ENCODE results near the gene RAPGEF3. TPM values are rescaled to one million over a fixed set of nuclear protein-coding genes. Genes with fewer than 3 reads are reported as not detected.

RAPGEF3 gene
- polyA plus RNA-seq, 3 donors, result 0.08 to 2.5 (median 0.60) TPM

DNA sequence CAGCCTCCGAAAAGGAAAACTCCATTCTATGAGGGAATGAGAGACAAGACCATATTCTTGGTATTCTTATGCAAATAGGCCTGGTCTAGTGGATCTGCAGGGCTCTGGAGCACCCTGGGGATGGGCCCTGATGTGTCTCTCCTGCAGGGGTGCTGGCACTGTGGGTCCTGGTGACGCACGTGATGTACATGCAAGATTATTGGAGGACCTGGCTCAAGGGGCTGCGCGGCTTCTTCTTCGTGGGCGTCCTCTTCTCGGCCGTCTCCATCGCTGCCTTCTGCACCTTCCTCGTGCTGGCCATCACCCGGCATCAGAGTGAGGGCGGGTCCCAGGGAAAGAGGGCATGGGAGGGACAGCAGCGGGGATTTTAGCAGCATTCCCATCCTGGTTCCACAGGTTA, 20.2 kb upstream of the RAPGEF3 start:
- H3K27me3 Mint-ChIP-seq (ENCODE audit: low read depth in 3 of 3), result peaks cover 0 to 2% (median 2%) of the 10 kb centered on the region in 3 donors
- Histone ChIP-seq H2AFZ (ENCODE audit: insufficient read depth, low read depth, low read length, poor library complexity, severe bottlenecking) (no peak overlapping the region), H3K36me3 (replicated peaks in 1 of 2; ENCODE audit: control insufficient read depth in 1 of 2, insufficient read depth in 2 of 2, low read length in 2 of 2) (peaks cover 21 to 32% of the 10 kb centered on the region in 2 donors), H3K4me2 (replicated peaks; ENCODE audit: extremely low read depth, low read length, poor library complexity, severe bottlenecking) (no peak overlapping the region), H3K4me1 (ENCODE audit: control insufficient read depth in 1 of 2, insufficient read depth in 2 of 2, low read length in 2 of 2) (peaks cover 46% of the 10 kb centered on the region in 2 donors), H3K27ac (ENCODE audit: low read depth in 1 of 2, low read length in 2 of 2) (no peak overlapping the region), H3K9ac (ENCODE audit: insufficient read depth, low read length, poor library complexity, severe bottlenecking) (no peak overlapping the region), H3K4me3 (replicated peaks in 1 of 3; ENCODE audit: low read depth in 2 of 3, low read length in 3 of 3) (no peak overlapping the region), H3K9me3 (replicated peaks in 1 of 2; ENCODE audit: control insufficient read depth in 1 of 2, insufficient read depth in 1 of 2, low read length in 2 of 2) (no peaks in the 10 kb centered on the region), H3K79me2 (ENCODE audit: insufficient read depth, low read length) (peaks cover 6% of the 10 kb centered on the region), H3K27me3 (ENCODE audit: control insufficient read depth in 2 of 2, insufficient read depth in 2 of 2, low read length in 2 of 2) (no peaks in the 10 kb centered on the region), H4K20me1 (ENCODE audit: insufficient read depth, low read length) (peaks cover 86% of the 10 kb centered on the region)
- peaks cover 45% of the 10 kb centered on the region for H3K4me1 Mint-ChIP-seq
- peaks cover 0 to 7% (median 0%) of the 10 kb centered on the region in 7 donors for H3K9me3 Mint-ChIP-seq
- H3K36me3 Mint-ChIP-seq, result peaks cover 26 to 31% of the 10 kb centered on the region in 2 donors
- intact Hi-C loops (cut with micrococcal nuclease), result loop anchor here (2.0 to 5.0 kb wide), 5 partner anchors 20 to 127 kb away; partner anchors contain the start of gene RAPGEF3 (in 1 of the 2)
- no peak overlapping the region for H3K4me3 Mint-ChIP-seq
- TF ChIP-seq, protein P1, sequence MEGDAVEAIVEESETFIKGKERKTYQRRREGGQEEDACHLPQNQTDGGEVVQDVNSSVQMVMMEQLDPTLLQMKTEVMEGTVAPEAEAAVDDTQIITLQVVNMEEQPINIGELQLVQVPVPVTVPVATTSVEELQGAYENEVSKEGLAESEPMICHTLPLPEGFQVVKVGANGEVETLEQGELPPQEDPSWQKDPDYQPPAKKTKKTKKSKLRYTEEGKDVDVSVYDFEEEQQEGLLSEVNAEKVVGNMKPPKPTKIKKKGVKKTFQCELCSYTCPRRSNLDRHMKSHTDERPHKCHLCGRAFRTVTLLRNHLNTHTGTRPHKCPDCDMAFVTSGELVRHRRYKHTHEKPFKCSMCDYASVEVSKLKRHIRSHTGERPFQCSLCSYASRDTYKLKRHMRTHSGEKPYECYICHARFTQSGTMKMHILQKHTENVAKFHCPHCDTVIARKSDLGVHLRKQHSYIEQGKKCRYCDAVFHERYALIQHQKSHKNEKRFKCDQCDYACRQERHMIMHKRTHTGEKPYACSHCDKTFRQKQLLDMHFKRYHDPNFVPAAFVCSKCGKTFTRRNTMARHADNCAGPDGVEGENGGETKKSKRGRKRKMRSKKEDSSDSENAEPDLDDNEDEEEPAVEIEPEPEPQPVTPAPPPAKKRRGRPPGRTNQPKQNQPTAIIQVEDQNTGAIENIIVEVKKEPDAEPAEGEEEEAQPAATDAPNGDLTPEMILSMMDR (IDR thresholded peaks at IDR 0.05), result no peak
- 74% methylated on average over 11 of the region's 14 CpGs for WGBS (ENCODE audit: insufficient coverage)
- DNase-seq, result no peak
- H3K27ac Mint-ChIP-seq, result peak overlapping the region in 1 of 7 donors; percentile 68

DNA sequence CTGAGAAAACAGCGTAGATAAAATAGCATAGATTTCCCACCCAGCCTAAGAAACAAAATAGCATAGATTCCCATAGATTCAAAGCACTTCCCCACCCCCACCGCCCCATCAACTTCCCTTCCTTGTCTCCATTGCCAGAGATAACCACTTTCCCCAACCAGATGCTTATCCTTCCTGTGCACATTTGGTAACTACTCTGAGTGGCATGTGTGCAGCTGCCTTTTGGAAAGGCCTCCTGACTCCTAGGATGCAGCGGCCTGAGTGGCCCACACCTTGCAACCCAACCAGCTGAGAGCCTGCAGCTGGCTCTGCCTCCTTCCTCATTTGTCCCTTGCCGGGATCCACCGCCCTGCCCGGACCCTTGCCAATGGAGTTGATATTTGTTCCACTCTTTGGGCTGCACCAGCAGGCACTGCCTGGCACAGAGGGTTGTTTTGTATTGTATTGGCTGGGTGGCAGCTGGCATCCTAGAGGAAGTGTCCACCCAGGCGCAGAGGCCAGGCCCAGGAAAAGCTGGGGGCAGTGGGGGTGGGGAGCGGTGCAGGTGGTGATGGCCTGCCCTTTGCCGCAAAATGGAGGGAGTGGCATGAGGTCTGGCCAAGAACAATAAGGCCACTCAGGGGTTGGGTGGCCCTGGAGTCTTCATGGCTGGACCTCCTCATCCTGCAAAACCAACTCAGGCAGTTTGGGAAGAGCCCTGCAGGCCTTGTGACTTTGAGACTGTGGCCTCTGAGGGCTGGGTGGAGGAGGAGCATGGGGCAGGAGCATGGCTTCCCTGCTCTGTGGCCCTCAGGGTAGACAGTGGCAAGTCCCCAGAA, 19.3 kb upstream of the RAPGEF3 start:
- H3K27ac ChIP-seq (ENCODE audit: low read depth in 1 of 2, low read length in 2 of 2), result no peak overlapping the region
- peak overlapping the region; percentile 2 for H2AFZ ChIP-seq (ENCODE audit: insufficient read depth, low read depth, low read length, poor library complexity, severe bottlenecking)
- H3K4me2 ChIP-seq (replicated peaks; ENCODE audit: extremely low read depth, low read length, poor library complexity, severe bottlenecking), result peak overlapping the region; percentile 15
- no peak overlapping the region for H3K4me3 Mint-ChIP-seq
- peaks cover 9% of the 10 kb centered on the region for H3K79me2 ChIP-seq (ENCODE audit: insufficient read depth, low read length)
- no peaks in the 10 kb centered on the region for H3K9me3 ChIP-seq (replicated peaks in 1 of 2; ENCODE audit: control insufficient read depth in 1 of 2, insufficient read depth in 1 of 2, low read length in 2 of 2)
- peaks cover 49% of the 10 kb centered on the region for H3K4me1 Mint-ChIP-seq
- no peak overlapping the region for H3K9ac ChIP-seq (ENCODE audit: insufficient read depth, low read length, poor library complexity, severe bottlenecking)
- peak in 2 of 3 donors; percentile 31 to 34 for DNase-seq
- intact Hi-C loops (cut with micrococcal nuclease), result loop anchor here (2.0 to 5.0 kb wide), 5 partner anchors 19 to 126 kb away; partner anchors contain the start of gene RAPGEF3 (in 1 of the 2)
- peaks cover 11 to 22% of the 10 kb centered on the region in 2 donors for H3K36me3 ChIP-seq (replicated peaks in 1 of 2; ENCODE audit: control insufficient read depth in 1 of 2, insufficient read depth in 2 of 2, low read length in 2 of 2)
- peaks cover 77% of the 10 kb centered on the region for H4K20me1 ChIP-seq (ENCODE audit: insufficient read depth, low read length)
- H3K9me3 Mint-ChIP-seq, result peaks cover 0 to 7% (median 0%) of the 10 kb centered on the region in 7 donors
- TF ChIP-seq, protein P1 (IDR thresholded peaks at IDR 0.05), result no peak
- no peaks in the 10 kb centered on the region for H3K27me3 ChIP-seq (ENCODE audit: control insufficient read depth in 2 of 2, insufficient read depth in 2 of 2, low read length in 2 of 2)
- peaks cover 49 to 50% of the 10 kb centered on the region in 2 donors for H3K4me1 ChIP-seq (ENCODE audit: control insufficient read depth in 1 of 2, insufficient read depth in 2 of 2, low read length in 2 of 2)
- no peak overlapping the region for H3K4me3 ChIP-seq (replicated peaks in 1 of 3; ENCODE audit: low read depth in 2 of 3, low read length in 3 of 3)
- 23% methylated on average over 6 of the region's 9 CpGs for WGBS (ENCODE audit: insufficient coverage)
- H3K27me3 Mint-ChIP-seq (ENCODE audit: low read depth in 3 of 3), result peaks cover 0 to 4% (median 2%) of the 10 kb centered on the region in 3 donors
- H3K36me3 Mint-ChIP-seq, result peaks cover 17 to 22% of the 10 kb centered on the region in 2 donors
- peak overlapping the region in 5 of 7 donors; percentile 4 to 90 (median 85) for H3K27ac Mint-ChIP-seq
